HCT116 (cell line): ENCODE results near the gene FAAH2. TPM values are rescaled to one million over a fixed set of nuclear protein-coding genes. Genes with fewer than 3 reads are reported as not detected.
A peak's percentile ranks its signal among the peaks of the same experiment; 100 is the strongest.

ENCODE experiments used
- ATAC-seq: fragments of 200-7000 bp; cut with Tn5 transposase; 2 replicates; pipeline ENCODE4 v1.9.1; 2020; ENCODE audit warnings: mild to moderate bottlenecking, moderate library complexity
- BruUV-seq: library from RNA; stranded (reverse); fragments of 400-500 nt; replicated peaks from 2 replicates; lab custom pipeline; 2021; lab: Mats Ljungman, UMichigan
- CTCF ChIA-PET: fragments of 300-600 bp; sonication (Branson Sonifier 250); formaldehyde crosslinking; loops from one replicate; lab custom pipeline; 2021; ENCODE audit warnings: antibody characterized with exemption; lab: Charles Lee
- POLR2A ChIA-PET: fragments of 300-600, 350-600 bp; sonication (Branson Sonifier 250); formaldehyde crosslinking; loops from one replicate; lab custom pipeline; 2021; ENCODE audit warnings: antibody characterized with exemption; lab: Charles Lee
- RAD21 ChIA-PET, 2 experiments: fragments of 300-600 bp; sonication (Branson Sonifier 250); formaldehyde crosslinking; loops; one replicate each; lab custom pipeline; 2023; ENCODE audit warnings: low total read pairs in 2 of 2; ENCODE audit not compliant: uncharacterized antibody in 2 of 2, unreplicated experiment in 2 of 2, low non-redundant PET in 1 of 2; lab: Charles Lee
- DNase-seq: peaks from one replicate; pipeline ENCODE4 v3.0.0-alpha.2; 2010; ENCODE audit warnings: low read depth, low spot score
- H2AFZ ChIP-seq: fragments of 200-600 bp; shearing (Covaris generic), sonication (generic); 2 replicates; pipeline ENCODE4 v1.6.1; 2017; ENCODE audit warnings: low read depth, mixed run types, mixed read lengths, antibody characterized with exemption, low read length; ENCODE audit not compliant: poor library complexity, severe bottlenecking
- H3K27ac ChIP-seq: 2 replicates; pipeline ENCODE4 v1.5.1; 2012; ENCODE audit warnings: low read depth, low read length
- H3K27me3 ChIP-seq: fragments of 200-600 bp; sonication (generic); 2 replicates; pipeline ENCODE4 v1.6.1; 2016; ENCODE audit warnings: mixed run types, low read length, mixed read lengths; ENCODE audit not compliant: insufficient read depth
- H3K36me3 ChIP-seq, 2 experiments: fragments of 200-500 bp in 1 of 2; fragments of 200-600 bp in 1 of 2; sonication (Bioruptor generic) in 1 of 2; sonication (generic) in 1 of 2; 2 replicates each; pipeline versions ENCODE4 v1.5.1 to v1.6.1; 2014 to 2016; ENCODE audit warnings: low read length in 2 of 2, inconsistent platforms in 1 of 2, mixed read lengths in 1 of 2, mixed run types in 1 of 2; ENCODE audit not compliant: insufficient read depth in 2 of 2, control insufficient read depth in 1 of 2
- H3K4me1 ChIP-seq, 2 experiments: fragments of 200-600 bp in 1 of 2; sonication (generic) in 1 of 2; 2 replicates each; pipeline versions ENCODE4 v1.5.1 to v1.6.1; 2012 to 2017; ENCODE audit warnings: low read length in 2 of 2, inconsistent platforms in 1 of 2, mild to moderate bottlenecking in 1 of 2, mixed read lengths in 1 of 2, mixed run types in 1 of 2, moderate library complexity in 1 of 2; ENCODE audit not compliant: insufficient read depth in 2 of 2, control insufficient read depth in 1 of 2
- H3K4me2 ChIP-seq: fragments of 200-600 bp; sonication (generic); 2 replicates; pipeline ENCODE4 v1.6.1; 2017; ENCODE audit warnings: mixed run types, low read length, mixed read lengths
- H3K4me3 ChIP-seq, 2 experiments: fragments of 200-600 bp in 1 of 2; sonication (generic) in 1 of 2; replicated peaks in 1 of 2; 2 replicates each; pipeline ENCODE4 v1.5.1; 2011 to 2016; ENCODE audit warnings: low read length in 2 of 2, control low read depth in 1 of 2, low read depth in 1 of 2, mild to moderate bottlenecking in 1 of 2, mixed read lengths in 1 of 2, mixed run types in 1 of 2
- H3K79me2 ChIP-seq: fragments of 200-600 bp; sonication (generic); 2 replicates; pipeline ENCODE4 v1.6.1; 2017; ENCODE audit warnings: mild to moderate bottlenecking, mixed run types, low read length, moderate library complexity, mixed read lengths; ENCODE audit not compliant: insufficient read depth
- H3K9ac ChIP-seq: fragments of 200-600 bp; sonication (generic); 2 replicates; pipeline ENCODE4 v1.6.1; 2016; ENCODE audit warnings: low read length, mixed read lengths
- H3K9me2 ChIP-seq: fragments of 200-600 bp; sonication (generic), shearing (Covaris generic); 2 replicates; pipeline ENCODE4 v1.6.1; 2017; ENCODE audit warnings: mixed run types, mild to moderate bottlenecking, moderate library complexity; ENCODE audit not compliant: insufficient read depth
- H3K9me3 ChIP-seq, 2 experiments: fragments of 200-500 bp in 1 of 2; fragments of 200-600 bp in 1 of 2; sonication (Bioruptor generic) in 1 of 2; sonication (generic) in 1 of 2; 2 replicates each; pipeline ENCODE4 v1.6.1; 2014 to 2017; ENCODE audit warnings: low read length in 2 of 2, mixed read lengths in 2 of 2, inconsistent platforms in 1 of 2, low read depth in 1 of 2, mild to moderate bottlenecking in 1 of 2, mixed run types in 1 of 2, moderate library complexity in 1 of 2; ENCODE audit not compliant: control insufficient read depth in 1 of 2, insufficient read depth in 1 of 2
- H4K20me1 ChIP-seq: fragments of 200-600 bp; sonication (generic), shearing (Covaris generic); 2 replicates; pipeline ENCODE4 v1.6.1; 2017; ENCODE audit warnings: mixed run types, mild to moderate bottlenecking, moderate library complexity; ENCODE audit not compliant: insufficient read depth
- ATF3 ChIP-seq: IDR thresholded peaks from 2 replicates; pipeline ENCODE4 v1.6.1; 2012
- CTCF ChIP-seq, 3 experiments: fragments of 200-600 bp in 1 of 3; sonication (generic) in 1 of 3; IDR thresholded peaks in 2 of 3; conservative IDR thresholded peaks in 1 of 3; 2 replicates each; pipeline ENCODE4 v1.5.1; 2012 to 2017; ENCODE audit warnings: low read depth in 2 of 3, low read length in 2 of 3, antibody characterized with exemption in 1 of 3, borderline replicate concordance in 1 of 3, control low read depth in 1 of 3, mild to moderate bottlenecking in 1 of 3, mixed read lengths in 1 of 3, mixed run types in 1 of 3, moderate library complexity in 1 of 3; ENCODE audit not compliant: insufficient read depth in 1 of 3
- ELF1 ChIP-seq: IDR thresholded peaks from 2 replicates; pipeline ENCODE4 v1.6.1; 2012; ENCODE audit warnings: low read depth, borderline replicate concordance
- POLR2AphosphoS5 ChIP-seq: IDR thresholded peaks from 2 replicates; pipeline ENCODE4 v1.6.1; 2011; ENCODE audit warnings: mild to moderate bottlenecking, low read depth, low read length, moderate library complexity
- RAD21 ChIP-seq: IDR thresholded peaks from 2 replicates; pipeline ENCODE4 v1.6.1; 2012; ENCODE audit warnings: low read depth, mild to moderate bottlenecking
- SIN3A ChIP-seq: IDR thresholded peaks from 2 replicates; pipeline ENCODE4 v1.6.1; 2012; ENCODE audit warnings: low read depth
- SRF ChIP-seq: IDR thresholded peaks from 2 replicates; pipeline ENCODE4 v1.6.1; 2012; ENCODE audit warnings: low read depth
- ZNF274 ChIP-seq: fragments of 200-500 bp; sonication (Bioruptor generic); IDR thresholded peaks from 2 replicates; pipeline ENCODE4 v1.6.1; 2014; ENCODE audit warnings: mild to moderate bottlenecking, low read depth, low read length, inconsistent platforms
- intact Hi-C: fragments of 100-400 bp; cut with micrococcal nuclease; formaldehyde crosslinking; loops from 2 replicates; pipeline ENCODE4 v1.10.0; 2022
- total RNA-seq: library from RNA; stranded (reverse); gene quantifications from one replicate; pipeline ENCODE4 v1.2.1, GENCODE V29; 2021; ENCODE audit not compliant: unreplicated experiment

The FAAH2 gene
- total RNA-seq, 1 experiment from 2014 or later: 6.1 TPM

GRCh38 chrX:57451426-57452020, 165.0 kb downstream of the FAAH2 start (continued):
- TF ChIP-seq ELF1 (no peak), SIN3A (no peak), SRF (no peak), ZNF274 (no peak), RAD21 (no peak)

GRCh38 chrX:57453901-57454300, 167.4 kb downstream of the FAAH2 start:
- intact Hi-C loops: loop anchor here (2.0 kb wide), 2 partner anchors 167 to 297 kb away; partner anchors contain the start of gene FAAH2
- no TSS peak for BruUV-seq
- Histone ChIP-seq H3K4me2 (no peak overlapping the region), H4K20me1 (no peaks in the 10 kb centered on the region), H3K27me3 (no peaks in the 10 kb centered on the region), H3K27ac (no peak overlapping the region), H3K9me2 (no peaks in the 10 kb centered on the region), H3K9ac (no peak overlapping the region), H3K79me2 (no peaks in the 10 kb centered on the region), H3K36me3 (no peaks in the 10 kb centered on the region), H3K9me3 (no peaks in the 10 kb centered on the region), H3K4me1 (no peaks in the 10 kb centered on the region), H2AFZ (no peak overlapping the region), H3K4me3 (no peak overlapping the region)
- DNase-seq (no peak), ATAC-seq (peak; percentile 76)
- ChIA-PET CTCF (no interaction called here), POLR2A (no interaction called here), RAD21 (no interaction called here)
- TF ChIP-seq ATF3 (no peak), RAD21 (peak; percentile 57), POLR2AphosphoS5 (no peak), CTCF (IDR thresholded peaks at IDR 0.05 in 2 of 3, conservative IDR thresholded peaks at IDR 0.05 in 1 of 3; ENCODE audit: borderline replicate concordance in 1 of 3, insufficient read depth in 1 of 3, low read depth in 2 of 3, low read length in 2 of 3) (peak; percentile 36 to 61 (median 56); a peak in 5 of 6 replicates)
- TF ChIP-seq, all 23 proteins: peak for 2
